ENCODE data around the gene NKAP.
A peak's percentile ranks its signal among the peaks of the same experiment; 100 is the strongest.
"Not testable (repeated sequence)": the region's sequence is repeated elsewhere in the genome, so short reads cannot be mapped to it uniquely, and the experiment has no call there.

Gene NKAP

GRCh38 chrX:119895843-119896326, 47.7 kb downstream of the NKAP start, which contains the start of gene AKAP14:
Gene AKAP14, plus strand, starts transcription at chrX:119895893. Its CDS starts 7,331 bp downstream, at chrX:119903224.
- no peak for TF ChIP-seq Cebpa-rat (IDR thresholded peaks at IDR 0.05)
- no peaks in the 10 kb centered on the region for H3K9me3 ChIP-seq
- no peaks in the 10 kb centered on the region for H3K4me1 ChIP-seq
- H3K27ac ChIP-seq: no peak within 1 kb of the TSS
- H4K20me1 ChIP-seq: no peaks in the 10 kb centered on the region
- no peak within 1 kb of the TSS for H3K4me2 ChIP-seq
- no peaks in the 10 kb centered on the region for H3K36me3 ChIP-seq
- H3K9ac ChIP-seq: no peak within 1 kb of the TSS
- H3K4me3 ChIP-seq: no peak within 1 kb of the TSS
- H3K27me3 ChIP-seq: no peaks in the 10 kb centered on the region

DNA sequence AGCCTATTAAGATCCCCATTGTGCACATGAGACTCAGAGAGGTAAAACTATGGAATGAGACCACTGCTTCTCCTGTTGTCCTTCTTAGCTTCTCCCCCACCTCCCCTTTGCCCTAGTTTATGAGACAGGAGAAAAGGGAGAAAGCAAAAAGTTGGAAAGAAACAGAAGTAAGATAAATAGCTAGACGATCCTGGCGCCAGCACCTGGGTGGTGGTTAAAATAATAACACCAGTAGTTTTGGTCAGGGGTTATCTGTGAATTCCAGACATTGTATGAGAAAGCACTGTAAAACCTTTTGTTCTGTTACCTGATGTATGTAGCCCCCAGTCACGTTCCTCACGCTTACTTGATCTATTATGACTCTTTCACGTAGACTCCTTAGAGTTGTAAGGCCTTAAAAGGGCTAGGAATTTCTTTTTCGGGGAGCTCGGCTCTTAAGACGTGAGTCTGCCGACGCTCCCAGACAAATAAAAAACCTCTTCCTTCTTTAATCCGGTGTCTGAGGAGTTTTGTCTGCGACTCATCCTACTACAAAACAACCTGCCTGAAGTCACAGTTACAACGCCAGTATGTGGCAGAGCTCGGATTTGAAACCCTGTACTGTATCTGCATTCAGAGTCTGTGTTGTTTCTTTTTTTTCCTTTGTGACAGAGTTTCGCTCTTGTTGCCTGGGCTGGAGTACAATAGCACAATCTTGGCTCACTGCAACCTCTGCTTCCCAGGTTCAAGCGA, 51.4 kb downstream of the NKAP start:
- H3K9me3 ChIP-seq, H3K4me1 ChIP-seq, H3K9ac ChIP-seq, H3K4me2 ChIP-seq, H3K36me3 ChIP-seq, H4K20me1 ChIP-seq, H3K4me3 ChIP-seq, H3K27ac ChIP-seq: not testable (repeated sequence)
- peaks cover 11% of the 10 kb centered on the region; the same call in 1 of the 2 replicates for H3K27me3 ChIP-seq

GRCh38 chrX:119890626-119891025, 52.9 kb downstream of the NKAP start:
- H3K36me3 ChIP-seq, H3K4me1 ChIP-seq, H3K4me3 ChIP-seq, H3K9me3 ChIP-seq, H3K27ac ChIP-seq, H3K4me2 ChIP-seq, H4K20me1 ChIP-seq, H3K9ac ChIP-seq: not testable (repeated sequence)
- peaks cover 11% of the 10 kb centered on the region; the same call in 1 of the 2 replicates for H3K27me3 ChIP-seq

DNA sequence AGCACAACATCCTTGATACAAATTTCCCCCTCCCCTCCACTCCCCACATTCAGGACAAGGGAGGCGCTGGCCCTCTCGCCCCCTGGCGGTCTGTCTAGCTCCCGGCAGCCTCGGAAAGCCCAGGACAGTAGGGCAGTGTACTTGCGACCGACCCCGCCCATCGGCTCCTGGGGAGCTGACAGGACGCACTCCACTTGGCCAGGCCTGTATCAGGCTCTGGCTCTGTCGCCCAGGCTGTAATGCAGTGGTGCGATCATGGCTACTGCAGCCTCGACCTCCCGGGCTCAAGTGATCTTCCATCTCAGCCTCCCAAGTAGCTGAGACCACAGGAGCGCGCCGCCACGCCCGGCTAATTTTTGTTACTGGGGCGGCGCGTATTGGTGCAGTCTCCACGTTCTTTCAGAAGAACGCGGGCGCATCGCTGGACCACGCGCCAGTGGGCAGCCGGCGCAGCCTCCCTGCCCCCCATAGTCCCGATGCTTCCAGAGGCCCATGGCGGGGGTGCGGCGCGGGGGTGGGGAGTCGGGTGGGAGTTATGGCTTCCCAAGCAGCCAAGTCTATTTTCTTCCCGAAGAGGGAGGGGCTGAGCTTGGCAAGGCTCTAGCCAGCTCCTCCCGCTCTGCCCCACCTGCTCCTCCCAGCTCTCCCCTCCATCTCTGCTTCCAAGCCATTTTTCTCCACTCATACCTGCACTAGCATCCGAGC, 55.7 kb downstream of the NKAP start:
- H3K9ac ChIP-seq: no peak overlapping the region
- H3K4me3 ChIP-seq: peak overlapping the region; percentile 46; the same call in 1 of the 2 replicates
- H3K27me3 ChIP-seq: peaks cover 11% of the 10 kb centered on the region; the same call in 1 of the 2 replicates
- H3K36me3 ChIP-seq: no peaks in the 10 kb centered on the region
- TF ChIP-seq Cebpa-rat (IDR thresholded peaks at IDR 0.05): no peak
- no peak overlapping the region for H3K27ac ChIP-seq
- no peaks in the 10 kb centered on the region for H3K4me1 ChIP-seq
- H3K9me3 ChIP-seq: peaks cover 7% of the 10 kb centered on the region; the same call in 1 of the 2 replicates
- peak overlapping the region; percentile 53 for H3K4me2 ChIP-seq
- no peaks in the 10 kb centered on the region for H4K20me1 ChIP-seq

- H3K27ac ChIP-seq: no peak overlapping the region
- no peak overlapping the region for H3K4me2 ChIP-seq
- H3K4me1 ChIP-seq: peaks cover under 1% of the 10 kb centered on the region; the same call in 1 of the 2 replicates
- no peaks in the 10 kb centered on the region for H3K36me3 ChIP-seq
- H3K9me3 ChIP-seq: peaks cover 7% of the 10 kb centered on the region; the same call in 1 of the 2 replicates
- no peak for TF ChIP-seq Cebpa-rat (IDR thresholded peaks at IDR 0.05)
- no peak overlapping the region for H3K9ac ChIP-seq
- H3K4me3 ChIP-seq: no peak overlapping the region
- no peaks in the 10 kb centered on the region for H4K20me1 ChIP-seq
- peaks cover 11% of the 10 kb centered on the region; the same call in 1 of the 2 replicates for H3K27me3 ChIP-seq
Observed at GRCh38 chrX:119885554-119886428, 57.8 kb downstream of the NKAP start.

DNA sequence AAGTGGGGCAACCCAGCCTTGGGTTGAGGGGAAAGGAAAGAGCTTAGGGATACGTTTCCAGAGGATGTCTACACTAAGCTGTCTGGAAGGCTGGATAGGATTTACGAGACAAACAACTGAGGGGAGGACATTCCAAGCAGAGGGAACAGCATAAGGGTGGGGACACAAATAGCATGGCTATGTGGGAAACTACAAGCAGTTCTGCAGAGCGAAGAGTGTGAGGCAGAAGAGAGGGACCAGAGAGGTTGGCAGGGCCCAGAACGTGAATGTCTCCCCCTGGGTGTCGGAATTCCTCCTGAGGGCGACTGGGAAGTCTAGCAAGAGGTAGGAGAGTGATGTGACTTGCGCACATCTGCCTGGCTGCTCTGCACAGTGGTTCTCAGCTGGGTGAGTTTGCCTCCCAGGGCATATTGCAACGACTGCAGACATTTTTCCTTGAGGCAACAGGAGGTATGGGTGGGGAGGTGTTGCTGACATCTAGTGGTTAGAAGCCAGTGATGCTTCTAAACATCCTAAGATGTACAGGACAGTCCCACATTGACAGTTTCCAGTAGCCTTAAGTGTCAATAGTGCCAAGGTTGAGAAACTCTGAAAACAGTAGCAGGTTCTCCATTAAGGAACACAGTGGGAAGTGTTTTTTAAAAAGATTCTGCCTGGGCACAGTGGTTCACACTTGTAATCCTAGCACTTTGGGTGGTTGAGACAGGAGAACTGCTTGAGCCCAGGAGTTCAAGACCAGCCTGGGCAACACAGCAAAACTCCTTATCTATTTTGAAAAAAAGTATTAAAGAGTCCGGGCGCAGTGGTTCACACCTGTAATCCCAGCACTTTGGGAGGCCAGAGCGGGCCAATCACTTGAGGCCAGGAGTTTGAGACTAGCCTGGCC, 62.8 kb downstream of the NKAP start:
- TF ChIP-seq Cebpa-rat (IDR thresholded peaks at IDR 0.05): no peak
- peaks cover 13% of the 10 kb centered on the region for H3K4me1 ChIP-seq
- no peak overlapping the region for H3K9ac ChIP-seq
- H3K27me3 ChIP-seq: no peaks in the 10 kb centered on the region
- no peak overlapping the region for H3K4me2 ChIP-seq
- no peak overlapping the region for H3K4me3 ChIP-seq
- H3K36me3 ChIP-seq: peaks cover 20% of the 10 kb centered on the region; the same call in 1 of the 2 replicates
- H4K20me1 ChIP-seq: peaks cover 4% of the 10 kb centered on the region; the same call in 1 of the 2 replicates
- peaks cover 4% of the 10 kb centered on the region; the same call in 1 of the 2 replicates for H3K9me3 ChIP-seq
- no peak overlapping the region for H3K27ac ChIP-seq

- Histone ChIP-seq H3K36me3 (peaks cover 27% of the 10 kb centered on the region), H3K4me2 (no peak overlapping the region), H3K9me3 (no peaks in the 10 kb centered on the region), H3K4me3 (no peak overlapping the region), H4K20me1 (peaks cover 11% of the 10 kb centered on the region; the same call in 1 of the 2 replicates), H3K27ac (no peak overlapping the region), H3K9ac (no peak overlapping the region), H3K27me3 (no peaks in the 10 kb centered on the region), H3K4me1 (peaks cover 13% of the 10 kb centered on the region)
- no peak for TF ChIP-seq Cebpa-rat (IDR thresholded peaks at IDR 0.05)
Observed at GRCh38 chrX:119880076-119880475, 63.5 kb downstream of the NKAP start.

DNA sequence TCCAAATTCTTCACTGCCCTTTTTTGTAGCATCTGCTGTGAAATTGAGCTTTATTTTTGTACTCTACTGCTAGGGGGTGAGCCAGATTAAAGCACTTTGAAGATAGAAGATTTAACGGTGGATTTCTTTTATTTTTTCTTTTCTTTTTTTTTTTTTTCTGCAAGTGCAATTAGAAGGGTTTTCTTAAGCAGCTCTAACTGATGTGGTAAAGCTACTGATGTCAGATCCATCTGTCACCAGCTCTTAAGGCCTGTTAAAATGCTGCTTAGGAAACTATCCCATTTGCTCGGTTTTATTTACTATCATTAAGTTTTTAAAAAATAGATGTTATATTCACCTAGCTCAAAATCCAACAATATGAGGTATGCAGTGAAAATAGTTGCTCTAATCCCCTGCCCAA, 64.8 kb downstream of the NKAP start:
- H3K4me2 ChIP-seq: no peak overlapping the region
- H3K4me1 ChIP-seq: peaks cover 13% of the 10 kb centered on the region
- H3K27me3 ChIP-seq: no peaks in the 10 kb centered on the region
- peaks cover 30% of the 10 kb centered on the region for H3K36me3 ChIP-seq
- H4K20me1 ChIP-seq: peaks cover 23% of the 10 kb centered on the region
- no peak for TF ChIP-seq Cebpa-rat (IDR thresholded peaks at IDR 0.05)
- H3K9ac ChIP-seq: no peak overlapping the region
- H3K4me3 ChIP-seq: no peak overlapping the region
- H3K9me3 ChIP-seq: no peaks in the 10 kb centered on the region
- no peak overlapping the region for H3K27ac ChIP-seq
